SU-DHL-6 (cell line): ENCODE measurements around the gene EIF2B2.

Experiments used
- H2AFZ ChIP-seq: fragments of 200-600 bp; sonication (generic); 2 replicates; pipeline ENCODE4 v1.6.1; 2014; ENCODE audit warnings: low read depth, mild to moderate bottlenecking, moderate library complexity, mixed read lengths, antibody characterized with exemption, low read length; ENCODE audit not compliant: severe bottlenecking
- H3F3A ChIP-seq: fragments of 200-600 bp; shearing (Covaris generic); 2 replicates; pipeline ENCODE4 v1.6.0; 2016; ENCODE audit warnings: antibody characterized with exemption, mild to moderate bottlenecking; ENCODE audit not compliant: insufficient read depth
- H3K27ac ChIP-seq: fragments of 200-600 bp; sonication (generic); 2 replicates; pipeline ENCODE4 v1.5.1; 2016; ENCODE audit warnings: low read depth, mild to moderate bottlenecking, low read length, moderate library complexity, mixed read lengths
- H3K27me3 ChIP-seq: fragments of 200-600 bp; sonication (generic), shearing (Covaris generic); 2 replicates; pipeline ENCODE4 v1.6.0; 2014; ENCODE audit warnings: mild to moderate bottlenecking, low read length
- H3K36me3 ChIP-seq: fragments of 200-600 bp; sonication (generic); 2 replicates; pipeline ENCODE4 v1.6.1; 2014; ENCODE audit warnings: mild to moderate bottlenecking, low read length, mixed read lengths
- H3K4me2 ChIP-seq: fragments of 300-600, 200-600 bp; shearing (Covaris generic), sonication (generic); 2 replicates; pipeline ENCODE4 v1.6.0; 2014; ENCODE audit warnings: low read length, low read depth, mild to moderate bottlenecking; ENCODE audit not compliant: poor library complexity, severe bottlenecking
- H3K4me3 ChIP-seq: fragments of 200-600 bp; sonication (generic); 2 replicates; pipeline ENCODE4 v1.5.1; 2014; ENCODE audit warnings: antibody characterized with exemption, low read length, mild to moderate bottlenecking, mixed read lengths; ENCODE audit not compliant: insufficient read depth, poor library complexity, severe bottlenecking
- H3K79me2 ChIP-seq: fragments of 200-600 bp; sonication (generic); 2 replicates; pipeline ENCODE4 v1.6.1; 2014; ENCODE audit warnings: mild to moderate bottlenecking, low read length, moderate library complexity; ENCODE audit not compliant: insufficient read depth
- H3K9ac ChIP-seq: fragments of 200-600 bp; sonication (generic); 2 replicates; pipeline ENCODE4 v1.7.0; 2014; ENCODE audit warnings: mild to moderate bottlenecking, low read length
- H3K9me2 ChIP-seq: fragments of 200-600 bp; sonication (generic); replicated peaks from 2 replicates; pipeline ENCODE4 v1.6.1; 2014; ENCODE audit warnings: low read length; ENCODE audit not compliant: insufficient read depth
- H3K9me3 ChIP-seq: fragments of 200-600 bp; sonication (generic); 2 replicates; pipeline ENCODE4 v1.6.1; 2014; ENCODE audit warnings: low read length, mixed read lengths; ENCODE audit not compliant: insufficient read depth
- H4K20me1 ChIP-seq: fragments of 200-600 bp; sonication (generic); 2 replicates; pipeline ENCODE4 v1.6.1; 2014; ENCODE audit warnings: low read depth, mild to moderate bottlenecking, antibody characterized with exemption, low read length, moderate library complexity, mixed read lengths
- CTCF ChIP-seq: fragments of 200-600 bp; sonication (generic); IDR thresholded peaks from one replicate; pipeline ENCODE4 v1.5.1; 2017; ENCODE audit warnings: antibody characterized with exemption, mild to moderate bottlenecking, low read length, moderate library complexity; ENCODE audit not compliant: insufficient read depth, poor library complexity, severe bottlenecking
- EZH2phosphoT487 ChIP-seq: fragments of 200-600 bp; sonication (generic), shearing (Covaris generic); conservative IDR thresholded peaks from 2 replicates; pipeline ENCODE4 v1.6.1; 2018; ENCODE audit warnings: mild to moderate bottlenecking, antibody characterized with exemption, low read length, moderate library complexity, mixed read lengths

The EIF2B2 gene

GRCh38 chr14:74978416-74978947 lies 24.2 kb upstream of the EIF2B2 start:
- no peak overlapping the region for H3K4me3 ChIP-seq
- H3K27me3 ChIP-seq: no peaks in the 10 kb centered on the region
- no peaks in the 10 kb centered on the region for H3K9me2 ChIP-seq
- H2AFZ ChIP-seq: no peak overlapping the region
- no peak overlapping the region for H3K4me2 ChIP-seq
- TF ChIP-seq EZH2phosphoT487: no peak
- TF ChIP-seq CTCF: no peak
- H3K27ac ChIP-seq: no peak overlapping the region
- H3K9me3 ChIP-seq: no peaks in the 10 kb centered on the region
- no peaks in the 10 kb centered on the region for H3K79me2 ChIP-seq
- no peaks in the 10 kb centered on the region for H4K20me1 ChIP-seq
- H3K36me3 ChIP-seq: no peaks in the 10 kb centered on the region
- H3K9ac ChIP-seq: no peak overlapping the region
- no peaks in the 10 kb centered on the region for H3F3A ChIP-seq

DNA sequence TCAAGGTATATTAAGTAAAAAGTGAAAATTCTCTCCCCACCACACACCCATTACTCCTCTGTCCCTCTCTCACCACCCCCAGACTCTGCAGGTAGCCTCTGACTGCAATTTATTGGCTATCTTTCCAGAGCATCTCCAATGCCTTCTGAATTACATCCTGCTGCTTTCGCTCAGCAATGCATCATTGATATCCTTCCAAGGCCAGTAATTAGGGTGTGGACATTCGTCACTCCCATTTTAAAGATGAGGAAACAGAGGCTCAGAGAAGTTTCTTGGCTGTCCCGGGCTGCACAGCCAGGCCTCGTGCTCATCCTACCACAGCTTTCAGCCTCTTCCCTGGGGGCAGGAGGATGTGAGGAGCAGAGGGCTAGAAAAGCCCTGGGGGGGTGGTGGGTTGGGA lies 23.7 kb upstream of the EIF2B2 start:
- no peaks in the 10 kb centered on the region for H3K79me2 ChIP-seq
- TF ChIP-seq CTCF (no peak), EZH2phosphoT487 (no peak)
- H3K27ac ChIP-seq: no peak overlapping the region
- no peaks in the 10 kb centered on the region for H3K9me3 ChIP-seq
- no peaks in the 10 kb centered on the region for H4K20me1 ChIP-seq
- H3K9ac ChIP-seq: no peak overlapping the region
- H3K36me3 ChIP-seq: no peaks in the 10 kb centered on the region
- no peaks in the 10 kb centered on the region for H3K27me3 ChIP-seq
- H3K4me2 ChIP-seq: no peak overlapping the region
- no peaks in the 10 kb centered on the region for H3K9me2 ChIP-seq
- H3F3A ChIP-seq: no peaks in the 10 kb centered on the region
- no peak overlapping the region for H3K4me3 ChIP-seq
- H2AFZ ChIP-seq: no peak overlapping the region

- no peak overlapping the region for H3K4me2 ChIP-seq
- no peak for TF ChIP-seq CTCF
- no peak overlapping the region for H3K27ac ChIP-seq
- no peaks in the 10 kb centered on the region for H4K20me1 ChIP-seq
- H3K36me3 ChIP-seq: no peaks in the 10 kb centered on the region
- H3K9me3 ChIP-seq: no peaks in the 10 kb centered on the region
- H3K9ac ChIP-seq: no peak overlapping the region
- no peaks in the 10 kb centered on the region for H3K27me3 ChIP-seq
- H3F3A ChIP-seq: no peaks in the 10 kb centered on the region
- no peak overlapping the region for H3K4me3 ChIP-seq
- no peaks in the 10 kb centered on the region for H3K9me2 ChIP-seq
- H2AFZ ChIP-seq: no peak overlapping the region
- H3K79me2 ChIP-seq: no peaks in the 10 kb centered on the region
Measured at GRCh38 chr14:74979442-74980397, 23.0 kb upstream of the EIF2B2 start.
